GM23248 (cell line): ENCODE measurements around the gene PDE3A. TPM values are rescaled to one million over a fixed set of nuclear protein-coding genes. Genes with fewer than 3 reads are reported as not detected.

ENCODE experiments used
- DNase-seq: peaks from one replicate; pipeline ENCODE4 v3.0.0-alpha.2; 2015
- H2AFZ ChIP-seq: fragments of 200-600 bp; sonication (generic); 2 replicates; pipeline ENCODE4 v1.6.1; 2016; ENCODE audit warnings: antibody characterized with exemption
- H3F3A ChIP-seq: fragments of 200-600 bp; sonication (generic); 2 replicates; pipeline ENCODE4 v1.6.1; 2016; ENCODE audit warnings: mild to moderate bottlenecking, antibody characterized with exemption, mixed run types; ENCODE audit not compliant: insufficient read depth
- H3K27ac ChIP-seq: fragments of 200-600 bp; sonication (generic); 2 replicates; pipeline ENCODE4 v1.5.1; 2016; ENCODE audit warnings: mild to moderate bottlenecking
- H3K27me3 ChIP-seq: fragments of 200-600 bp; sonication (generic); replicated peaks from 2 replicates; pipeline ENCODE4 v1.6.1; 2016; ENCODE audit warnings: mild to moderate bottlenecking; ENCODE audit not compliant: insufficient read depth
- H3K36me3 ChIP-seq: fragments of 200-600 bp; sonication (generic); 2 replicates; pipeline ENCODE4 v1.6.1; 2016; ENCODE audit warnings: low read depth, mild to moderate bottlenecking
- H3K4me1 ChIP-seq: fragments of 200-600 bp; sonication (generic); 2 replicates; pipeline ENCODE4 v1.6.1; 2016; ENCODE audit warnings: mild to moderate bottlenecking; ENCODE audit not compliant: insufficient read depth
- H3K4me2 ChIP-seq: fragments of 200-600 bp; sonication (generic); one replicate; pipeline ENCODE4 v1.6.1; 2016; ENCODE audit warnings: mild to moderate bottlenecking; ENCODE audit not compliant: unreplicated experiment
- H3K4me3 ChIP-seq: fragments of 200-600 bp; sonication (generic); 2 replicates; pipeline ENCODE4 v1.5.1; 2016; ENCODE audit warnings: mild to moderate bottlenecking
- H3K79me2 ChIP-seq: fragments of 200-600 bp; sonication (generic); 2 replicates; pipeline ENCODE4 v1.6.1; 2016; ENCODE audit warnings: mild to moderate bottlenecking; ENCODE audit not compliant: insufficient read depth
- H3K9ac ChIP-seq: fragments of 200-600 bp; sonication (generic); 2 replicates; pipeline ENCODE4 v1.6.1; 2016; ENCODE audit warnings: mild to moderate bottlenecking
- H3K9me2 ChIP-seq: fragments of 200-600 bp; sonication (generic); 2 replicates; pipeline ENCODE4 v1.6.1; 2016; ENCODE audit warnings: mixed run types, mild to moderate bottlenecking, moderate library complexity; ENCODE audit not compliant: insufficient read depth
- H3K9me3 ChIP-seq: fragments of 200-600 bp; sonication (generic); one replicate; pipeline ENCODE4 v1.6.1; 2017; ENCODE audit warnings: low read depth
- H4K20me1 ChIP-seq: fragments of 200-600 bp; sonication (generic); 2 replicates; pipeline ENCODE4 v1.6.0; 2016; ENCODE audit not compliant: insufficient read depth
- EZH2 ChIP-seq: fragments of 200-600 bp; sonication (generic); IDR thresholded peaks from 2 replicates; pipeline ENCODE4 v1.6.1; 2018; ENCODE audit warnings: antibody characterized with exemption, mild to moderate bottlenecking; ENCODE audit not compliant: insufficient read depth, poor library complexity, severe bottlenecking
- EZH2phosphoT487 ChIP-seq: fragments of 200-600 bp; sonication (generic); IDR thresholded peaks from 2 replicates; pipeline ENCODE4 v1.6.1; 2018; ENCODE audit warnings: antibody characterized with exemption, moderate library complexity, mild to moderate bottlenecking, low read depth; ENCODE audit not compliant: insufficient read depth
- WGBS, 2 experiments: methylation state at CpG; one replicate each; pipeline ENCODE4 v1.1.6; 2015 to 2017; ENCODE audit warnings: low lambda C conversion rate in 2 of 2, low coverage in 1 of 2; ENCODE audit errors: missing lambda C conversion rate in 2 of 2; 5-methylcytosine and 5-hydroxymethylcytosine counted together
- in situ Hi-C: fragments of 300-500 bp; cut with MboI; formaldehyde crosslinking; loops from 2 replicates; pipeline ENCODE4 v1.15.0; 2020
- polyA plus RNA-seq: library from polyadenylated mRNA; unstranded; fragments of >200 nt; fragmentation: Nextera tagmentation; extraction: Ambion mirVana; gene quantifications from 2 replicates; pipeline ENCODE4 v1.2.1, GENCODE V29; 2016
- total RNA-seq: library from RNA; depleted of rRNA; stranded (reverse); fragments of >200 nt; shearing (Covaris generic); gene quantifications from 2 replicates; pipeline ENCODE4 v1.2.3, GENCODE V29; 2014

Gene PDE3A
- total and polyA plus RNA-seq, 2 experiments from 2014 or later, result 0.11 to 0.43 TPM

DNA sequence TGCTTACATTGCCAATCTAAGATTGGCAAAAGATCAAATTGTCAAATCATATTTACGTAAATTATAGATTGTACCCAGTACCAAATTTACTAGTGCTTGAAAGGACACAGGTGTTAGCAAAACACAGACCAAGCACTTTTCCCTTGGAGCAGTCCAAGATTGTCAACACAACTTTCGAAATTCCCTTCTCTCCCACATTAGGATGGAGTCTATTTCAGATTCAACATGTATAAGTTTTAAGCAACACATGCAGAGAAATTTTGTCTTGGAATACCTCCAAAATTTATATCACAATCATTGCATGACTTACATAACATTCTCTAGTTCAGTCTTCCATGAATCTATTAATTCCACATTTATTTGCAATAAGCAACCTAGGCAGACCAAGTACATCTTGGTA lies 251.9 kb downstream of the PDE3A start:
- no peak overlapping the region for H3K4me2 ChIP-seq
- no peaks in the 10 kb centered on the region for H3K9me2 ChIP-seq
- H3F3A ChIP-seq, result no peaks in the 10 kb centered on the region
- H3K9ac ChIP-seq, result no peak overlapping the region
- no peaks in the 10 kb centered on the region for H3K4me1 ChIP-seq
- no peaks in the 10 kb centered on the region for H3K36me3 ChIP-seq
- DNase-seq, result no peak
- H2AFZ ChIP-seq, result no peak overlapping the region
- 85 to 87% methylated on average over 2 of the region's 2 CpGs for WGBS, 2 experiments
- H4K20me1 ChIP-seq, result no peaks in the 10 kb centered on the region
- TF ChIP-seq EZH2, result no peak
- no peak for TF ChIP-seq EZH2phosphoT487
- no peak overlapping the region for H3K4me3 ChIP-seq
- in situ Hi-C loops, result loop anchor here (25.0 kb wide), 1 partner anchor 858 kb away; no protein-coding TSS in a partner anchor
- H3K27me3 ChIP-seq, result no peaks in the 10 kb centered on the region
- H3K9me3 ChIP-seq, result no peaks in the 10 kb centered on the region
- H3K27ac ChIP-seq, result no peak overlapping the region
- no peaks in the 10 kb centered on the region for H3K79me2 ChIP-seq

DNA sequence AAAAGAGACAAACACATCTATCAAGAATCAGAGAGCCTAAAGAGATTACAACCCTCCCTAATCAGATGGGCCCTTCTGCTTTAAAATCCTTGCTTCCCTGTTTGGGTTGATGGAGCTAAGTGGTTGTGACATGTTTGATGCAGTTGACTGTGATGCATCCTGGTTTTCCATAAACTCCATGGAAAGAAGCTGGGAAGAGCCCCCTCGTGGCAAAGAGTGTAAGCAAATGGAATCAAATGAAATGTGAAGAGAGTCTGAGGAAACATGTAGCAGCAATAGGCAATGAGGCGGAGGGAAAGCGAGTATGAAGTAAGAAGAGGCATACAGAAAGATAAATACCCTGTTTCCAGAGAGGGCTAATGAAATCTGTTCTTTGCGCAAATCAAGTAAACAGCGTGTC lies 256.4 kb downstream of the PDE3A start:
- Histone ChIP-seq H4K20me1 (no peaks in the 10 kb centered on the region), H3K9ac (no peak overlapping the region), H3K4me1 (no peaks in the 10 kb centered on the region), H2AFZ (no peak overlapping the region), H3K4me3 (no peak overlapping the region), H3K27ac (no peak overlapping the region), H3K9me2 (no peaks in the 10 kb centered on the region), H3K36me3 (no peaks in the 10 kb centered on the region), H3K4me2 (no peak overlapping the region), H3F3A (no peaks in the 10 kb centered on the region), H3K79me2 (no peaks in the 10 kb centered on the region), H3K27me3 (no peaks in the 10 kb centered on the region), H3K9me3 (no peaks in the 10 kb centered on the region)
- TF ChIP-seq EZH2phosphoT487 (no peak), EZH2 (no peak)
- in situ Hi-C loops, result loop anchor here (25.0 kb wide), 1 partner anchor 862 kb away; no protein-coding TSS in a partner anchor
- DNase-seq, result peak; percentile 37
- 80% methylated on average over 5 of the region's 5 CpGs for WGBS, 2 experiments

DNA sequence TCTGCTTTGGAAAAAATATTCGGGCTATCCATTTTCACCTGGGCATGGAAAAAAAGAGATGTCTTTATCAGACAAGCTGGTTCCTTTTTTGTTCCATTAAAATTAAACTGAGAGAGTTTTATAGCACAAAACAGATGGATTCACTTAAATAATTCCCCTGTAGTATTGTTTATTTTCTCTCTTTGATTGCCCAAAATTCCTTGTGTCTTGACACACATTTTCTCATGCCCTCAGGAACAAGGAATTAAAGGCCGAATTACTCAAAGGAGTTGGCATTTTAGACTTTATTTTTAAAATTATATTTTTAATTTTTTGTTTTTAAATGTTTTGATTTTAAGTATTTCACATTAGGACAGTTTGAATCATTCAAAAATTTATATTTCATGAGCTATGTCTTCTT lies 257.2 kb downstream of the PDE3A start:
- H3K9me3 ChIP-seq, result no peaks in the 10 kb centered on the region

DNA sequence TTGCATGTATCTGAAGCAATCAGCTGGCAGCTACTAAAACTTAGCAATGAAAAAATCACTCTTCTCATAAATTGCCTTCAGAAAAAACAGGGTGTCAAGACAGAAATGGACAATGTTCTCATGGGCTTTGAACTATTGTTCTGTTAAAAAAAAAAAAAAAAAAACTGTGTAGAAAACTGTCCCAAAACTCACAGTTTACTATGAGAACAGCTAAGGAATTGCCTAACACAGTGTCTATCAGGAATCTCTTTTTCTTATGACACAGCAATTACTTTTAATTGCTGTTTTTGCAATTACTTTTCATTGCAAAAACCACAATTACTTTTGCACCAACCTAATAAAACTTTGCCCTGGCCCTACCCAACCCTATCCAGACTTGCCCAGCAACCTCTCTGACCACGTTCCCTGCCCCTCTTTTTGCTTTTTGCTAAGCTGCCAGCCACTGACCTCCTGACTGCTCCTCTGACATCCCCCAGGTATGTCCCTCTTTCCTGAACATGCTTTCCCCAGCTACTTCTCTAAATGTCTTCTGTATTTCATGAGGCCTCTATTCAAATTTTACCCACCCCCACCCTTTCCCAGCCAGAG lies 258.8 kb downstream of the PDE3A start:
- in situ Hi-C loops, result no loop called here

More for the DNA sequence above, 257.2 kb downstream of the PDE3A start:
- Histone ChIP-seq H3K27me3 (no peaks in the 10 kb centered on the region), H2AFZ (no peak overlapping the region), H3K4me1 (no peaks in the 10 kb centered on the region), H3K36me3 (no peaks in the 10 kb centered on the region), H3K27ac (no peak overlapping the region), H3K9ac (no peak overlapping the region), H3K79me2 (no peaks in the 10 kb centered on the region), H3K4me3 (no peak overlapping the region), H4K20me1 (no peaks in the 10 kb centered on the region), H3F3A (no peaks in the 10 kb centered on the region), H3K9me2 (no peaks in the 10 kb centered on the region), H3K4me2 (no peak overlapping the region)
- in situ Hi-C loops, result no loop called here
- DNase-seq, result no peak
- 42 to 44% methylated on average over 2 of the region's 2 CpGs for WGBS, 2 experiments
- no peak for TF ChIP-seq EZH2
- no peak for TF ChIP-seq EZH2phosphoT487

More for the DNA sequence above, 258.8 kb downstream of the PDE3A start:
- H3K9me2 ChIP-seq, result no peaks in the 10 kb centered on the region
- no peaks in the 10 kb centered on the region for H3K27me3 ChIP-seq
- WGBS, 2 experiments, result 77 to 78% methylated on average over 1 of the region's 1 CpG
- H3K27ac ChIP-seq, result no peak overlapping the region
- no peak overlapping the region for H3K4me2 ChIP-seq
- no peaks in the 10 kb centered on the region for H3K9me3 ChIP-seq
- DNase-seq, result no peak
- no peak overlapping the region for H2AFZ ChIP-seq
- no peaks in the 10 kb centered on the region for H3K79me2 ChIP-seq
- H3K4me3 ChIP-seq, result no peak overlapping the region
- H3K9ac ChIP-seq, result no peak overlapping the region
- H3K36me3 ChIP-seq, result no peaks in the 10 kb centered on the region
- no peaks in the 10 kb centered on the region for H3F3A ChIP-seq
- no peaks in the 10 kb centered on the region for H4K20me1 ChIP-seq
- TF ChIP-seq EZH2 (no peak), EZH2phosphoT487 (no peak)
- peaks cover 4% of the 10 kb centered on the region for H3K4me1 ChIP-seq
